Endothelial cell of umbilical vein (primary cell): ENCODE results near the gene USP6. TPM values are rescaled to one million over a fixed set of nuclear protein-coding genes. Genes with fewer than 3 reads are reported as not detected.
"Not testable (repeated sequence)": the region's sequence is repeated elsewhere in the genome, so short reads cannot be mapped to it uniquely, and the experiment has no call there.

ENCODE experiments used
- BruUV-seq: library from RNA; stranded (reverse); fragments of 400-500 nt; replicated peaks from 2 replicates; lab custom pipeline; 2021; lab: Mats Ljungman, UMichigan
- CTCF ChIA-PET: fragments of 300-600, 350-600 bp; sonication (Branson Sonifier 250); formaldehyde crosslinking; loops from one replicate; lab custom pipeline; 2021; ENCODE audit warnings: antibody characterized with exemption, inconsistent platforms; lab: Charles Lee
- POLR2A ChIA-PET: fragments of 300-600, 350-600 bp; sonication (Branson Sonifier 250); formaldehyde crosslinking; loops from one replicate; lab custom pipeline; 2021; ENCODE audit warnings: antibody characterized with exemption, inconsistent platforms; lab: Charles Lee
- DNase-seq: peaks from one replicate; pipeline ENCODE4 v3.0.0-alpha.2; 2011; ENCODE audit warnings: low read depth, low spot score
- FAIRE-seq: peaks from 2 replicates; lab custom pipeline; 2011; peaks lifted over from hg19 to GRCh38; lab: Jason Lieb, UNC
- H2AFZ ChIP-seq: 2 replicates; pipeline ENCODE4 v1.6.0; 2012; ENCODE audit warnings: low read depth, low read length, control low read depth, inconsistent platforms
- H3K27ac ChIP-seq: 2 replicates; pipeline ENCODE4 v1.5.1; 2011; ENCODE audit warnings: low read depth, mild to moderate bottlenecking, control low read depth, low read length, moderate library complexity; ENCODE audit not compliant: insufficient read depth
- H3K27me3 ChIP-seq, 2 experiments: 2 replicates each; pipeline versions ENCODE4 v1.6.0 to v1.6.1; 2011; ENCODE audit warnings: low read length in 2 of 2, mixed read lengths in 1 of 2; ENCODE audit not compliant: control insufficient read depth in 2 of 2, insufficient read depth in 2 of 2
- H3K36me3 ChIP-seq, 2 experiments: 2 replicates in 1 of 2; 3 replicates in 1 of 2; pipeline ENCODE4 v1.5.1; 2011; ENCODE audit warnings: low read length in 2 of 2, mild to moderate bottlenecking in 1 of 2, moderate library complexity in 1 of 2; ENCODE audit not compliant: control insufficient read depth in 2 of 2, insufficient read depth in 2 of 2; ENCODE audit errors: extremely low read depth in 1 of 2
- H3K4me1 ChIP-seq: 3 replicates; pipeline ENCODE4 v1.5.1; 2011; ENCODE audit warnings: mild to moderate bottlenecking, low read length; ENCODE audit not compliant: control insufficient read depth, insufficient read depth; ENCODE audit errors: extremely low read depth
- H3K4me2 ChIP-seq: 2 replicates; pipeline ENCODE4 v1.6.1; 2011; ENCODE audit warnings: low read length, control low read depth, mixed read lengths; ENCODE audit not compliant: insufficient read depth
- H3K4me3 ChIP-seq, 3 experiments: fragments of 200-600 bp in 1 of 3; sonication (generic), shearing (Covaris generic) in 1 of 3; replicated peaks in 1 of 3; 2 replicates each; pipeline ENCODE4 v1.5.1; 2011 to 2016; ENCODE audit warnings: control low read depth in 3 of 3, low read length in 3 of 3, mild to moderate bottlenecking in 2 of 3, inconsistent platforms in 1 of 3, low read depth in 1 of 3, moderate library complexity in 1 of 3; ENCODE audit not compliant: insufficient read depth in 1 of 3
- H3K79me2 ChIP-seq: 2 replicates; pipeline ENCODE4 v1.6.0; 2012; ENCODE audit warnings: low read length, inconsistent platforms; ENCODE audit not compliant: control insufficient read depth, insufficient read depth
- H3K9ac ChIP-seq: replicated peaks from 2 replicates; pipeline ENCODE3; 2011; ENCODE audit warnings: low read length, control low read depth; ENCODE audit not compliant: insufficient read depth; ENCODE audit errors: extremely low read depth
- H3K9me1 ChIP-seq: replicated peaks from 3 replicates; pipeline ENCODE4 v1.6.0; 2011; ENCODE audit warnings: mild to moderate bottlenecking, low read length; ENCODE audit not compliant: control insufficient read depth, insufficient read depth; ENCODE audit errors: extremely low read depth
- H3K9me3 ChIP-seq: replicated peaks from 2 replicates; pipeline ENCODE4 v1.5.1; 2012; ENCODE audit warnings: low read length, inconsistent platforms; ENCODE audit not compliant: control insufficient read depth, insufficient read depth
- H4K20me1 ChIP-seq: replicated peaks from 2 replicates; pipeline ENCODE3; 2011; ENCODE audit warnings: mild to moderate bottlenecking, low read length; ENCODE audit not compliant: control insufficient read depth, insufficient read depth; ENCODE audit errors: extremely low read depth
- CTCF ChIP-seq, 2 donors: IDR thresholded peaks; 1 replicate in 1 of 2; 2 replicates in 1 of 2; pipeline ENCODE4 v1.5.1; 2011; ENCODE audit warnings: low read length in 2 of 2, mild to moderate bottlenecking in 2 of 2, moderate library complexity in 2 of 2, control low read depth in 1 of 2, inconsistent platforms in 1 of 2, low read depth in 1 of 2; ENCODE audit not compliant: insufficient read depth in 1 of 2; ENCODE audit errors: extremely low read depth in 1 of 2
- EZH2 ChIP-seq: IDR thresholded peaks from 2 replicates; pipeline ENCODE4 v1.6.1; 2012; ENCODE audit warnings: borderline replicate concordance, low read depth, mild to moderate bottlenecking, moderate library complexity, low read length, inconsistent platforms; ENCODE audit not compliant: severe bottlenecking
- FOS ChIP-seq: IDR thresholded peaks from 2 replicates; pipeline ENCODE4 v1.6.1; 2011; ENCODE audit warnings: mild to moderate bottlenecking, low read length, moderate library complexity, borderline replicate concordance; ENCODE audit not compliant: insufficient read depth
- GATA2 ChIP-seq: IDR thresholded peaks from 2 replicates; pipeline ENCODE4 v1.7.0; 2011; ENCODE audit warnings: low read depth, mild to moderate bottlenecking, moderate library complexity, mixed read lengths, low read length; ENCODE audit not compliant: insufficient read length, insufficient read depth
- JUN ChIP-seq: IDR thresholded peaks from 2 replicates; pipeline ENCODE4 v1.6.1; 2011; ENCODE audit warnings: borderline replicate concordance, low read depth; ENCODE audit not compliant: insufficient read length, insufficient read depth
- MYC ChIP-seq: IDR thresholded peaks from one replicate; pipeline ENCODE4 v1.6.1; 2011; ENCODE audit warnings: mild to moderate bottlenecking, low read depth, low read length
- POLR2A ChIP-seq: IDR thresholded peaks from 2 replicates; pipeline ENCODE4 v1.6.1; 2012; ENCODE audit warnings: low read depth, mild to moderate bottlenecking, control low read depth, low read length
- POLR2AphosphoS5 ChIP-seq: IDR thresholded peaks from 2 replicates; pipeline ENCODE4 v1.6.1; 2012; ENCODE audit warnings: low read depth, mild to moderate bottlenecking, control low read depth, low read length, moderate library complexity; ENCODE audit not compliant: insufficient read depth
- dilution Hi-C: fragments of 300-500 bp; cut with MboI; formaldehyde crosslinking; loops from one replicate; pipeline ENCODE4 v1.15.0; 2019; ENCODE audit warnings: low sequenced_read_pairs; ENCODE audit not compliant: extremely low pct_ligation_motif_present
- intact Hi-C: fragments of 100-400 bp; cut with micrococcal nuclease; formaldehyde crosslinking; loops from one replicate; pipeline ENCODE4 v1.10.0; 2022
- polyA plus RNA-seq, 4 experiments: library from polyadenylated mRNA; depleted of rRNA in 3 of 4; stranded (reverse) in 3 of 4; unstranded in 1 of 4; fragments of >200 nt; gene quantifications; 2 replicates each; pipeline versions ENCODE4 v1.2.1 to v1.2.3, GENCODE V29; 2011 to 2012; ENCODE audit warnings: missing spikeins in 1 of 4
- total RNA-seq: library from RNA; stranded (reverse); gene quantifications from 2 replicates; pipeline ENCODE4 v1.2.3, GENCODE V29; 2021
- TF ChIP-seq, protein P1 (sequence below): IDR thresholded peaks from 2 replicates; pipeline ENCODE4 v1.6.1; 2011; ENCODE audit not compliant: insufficient read depth, insufficient read length

Gene USP6
- total and polyA plus RNA-seq, 2 donors (not counting 3 experiments of a cell fraction or from before 2014, with no cell fraction given) = under 0.01 to 0.15 TPM

GRCh38 chr17:5130687-5131086, 14.9 kb downstream of the USP6 start:
- H3K27me3 ChIP-seq, H3K9me3 ChIP-seq, CTCF ChIA-PET, H3K36me3 ChIP-seq, POLR2A ChIA-PET, dilution Hi-C loops, DNase-seq, H3K27ac ChIP-seq, H3K4me2 ChIP-seq, H2AFZ ChIP-seq, H3K9me1 ChIP-seq, FAIRE-seq, H4K20me1 ChIP-seq, BruUV-seq, intact Hi-C loops, H3K79me2 ChIP-seq, H3K4me1 ChIP-seq, H3K9ac ChIP-seq, H3K4me3 ChIP-seq: not testable (repeated sequence)

GRCh38 chr17:5131146-5131715, 15.4 kb downstream of the USP6 start:
- intact Hi-C loops (no loop called here), dilution Hi-C loops (no loop called here)
- no peaks in the 10 kb centered on the region for H3K9me1 ChIP-seq
- no TSS peak for BruUV-seq
- FAIRE-seq (no peak), DNase-seq (no peak)
- no peak overlapping the region for H3K4me2 ChIP-seq
- ChIA-PET POLR2A (no interaction called here), CTCF (no interaction called here)
- no peaks in the 10 kb centered on the region for H3K4me1 ChIP-seq
- H3K79me2 ChIP-seq = no peaks in the 10 kb centered on the region
- no peaks in the 10 kb centered on the region for H4K20me1 ChIP-seq
- no peaks in the 10 kb centered on the region for H3K27me3 ChIP-seq
- TF ChIP-seq, protein P1, sequence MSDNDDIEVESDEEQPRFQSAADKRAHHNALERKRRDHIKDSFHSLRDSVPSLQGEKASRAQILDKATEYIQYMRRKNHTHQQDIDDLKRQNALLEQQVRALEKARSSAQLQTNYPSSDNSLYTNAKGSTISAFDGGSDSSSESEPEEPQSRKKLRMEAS = no peak
- TF ChIP-seq EZH2 = no peak
- no peak for TF ChIP-seq POLR2A
- no peak for TF ChIP-seq JUN
- no peak for TF ChIP-seq POLR2AphosphoS5
- no peak for TF ChIP-seq FOS
- TF ChIP-seq MYC = no peak
- TF ChIP-seq CTCF (IDR thresholded peaks at IDR 0.05; ENCODE audit: extremely low read depth in 1 of 2, insufficient read depth in 1 of 2, low read depth in 1 of 2, low read length in 2 of 2) = no peak
- TF ChIP-seq GATA2 = no peak
- no peaks in the 10 kb centered on the region for H3K9me3 ChIP-seq
- H3K9ac ChIP-seq = no peak overlapping the region
- H3K27ac ChIP-seq = no peak overlapping the region
- no peaks in the 10 kb centered on the region for H3K36me3 ChIP-seq
- no peak overlapping the region for H2AFZ ChIP-seq
- no peak overlapping the region for H3K4me3 ChIP-seq
